Immature natural killer cell (primary cell): Measurements from ENCODE around the gene CNTN3. TPM values are rescaled to one million over a fixed set of nuclear protein-coding genes. Genes with fewer than 3 reads are reported as not detected.

Experiments
- DNase-seq, 3 donors: peaks; one replicate each; pipeline ENCODE4 v3.0.0; 2022; ENCODE audit warnings: mixed read lengths in 1 of 3
- H3K27ac Mint-ChIP-seq, 6 donors: one replicate each; pipeline ENCODE4 v1.8.0; 2020; ENCODE audit warnings: mixed read lengths in 6 of 6, mild to moderate bottlenecking in 5 of 6, inconsistent platforms in 4 of 6, moderate library complexity in 3 of 6
- H3K27me3 Mint-ChIP-seq, 3 donors: one replicate each; pipeline ENCODE4 v1.8.0; 2020 to 2021; ENCODE audit warnings: low read depth in 3 of 3, mild to moderate bottlenecking in 3 of 3, mixed read lengths in 3 of 3, moderate library complexity in 3 of 3, inconsistent platforms in 1 of 3
- H3K36me3 Mint-ChIP-seq, 3 donors: one replicate each; pipeline ENCODE4 v1.8.0; 2020; ENCODE audit warnings: mixed read lengths in 3 of 3, inconsistent platforms in 2 of 3, mild to moderate bottlenecking in 2 of 3
- H3K4me1 Mint-ChIP-seq, 2 donors: one replicate each; pipeline ENCODE4 v1.8.0; 2020; ENCODE audit warnings: inconsistent platforms in 2 of 2, mild to moderate bottlenecking in 2 of 2, mixed read lengths in 2 of 2, moderate library complexity in 1 of 2
- H3K4me3 Mint-ChIP-seq, 5 donors: one replicate each; pipeline ENCODE4 v1.8.0; 2020; ENCODE audit warnings: mild to moderate bottlenecking in 5 of 5, mixed read lengths in 5 of 5, inconsistent platforms in 3 of 5, moderate library complexity in 3 of 5
- H3K9me3 Mint-ChIP-seq, 6 donors: one replicate each; pipeline ENCODE4 v1.8.0; 2020; ENCODE audit warnings: mild to moderate bottlenecking in 6 of 6, mixed read lengths in 6 of 6, inconsistent platforms in 4 of 6, moderate library complexity in 3 of 6
- polyA plus RNA-seq, 3 donors: library from polyadenylated mRNA; unstranded; fragments of 300-500 nt; fragmentation: Illumina TruSeq; gene quantifications; one replicate each; pipeline ENCODE4 v1.2.3, GENCODE V29; 2021

CNTN3 gene
- polyA plus RNA-seq, 3 donors from 2014 or later: not detected

GRCh38 chr3:74599564-74599963 lies 14.9 kb downstream of the CNTN3 start:
- Mint-ChIP-seq H3K27ac (no peak overlapping the region), H3K9me3 (peaks cover 6 to 47% (median 13%) of the 10 kb centered on the region in 6 donors), H3K4me1 (no peaks in the 10 kb centered on the region), H3K36me3 (no peaks in the 10 kb centered on the region), H3K27me3 (peaks cover 0 to 3% (median 0%) of the 10 kb centered on the region in 3 donors), H3K4me3 (no peak overlapping the region)
- DNase-seq: no peak

DNA sequence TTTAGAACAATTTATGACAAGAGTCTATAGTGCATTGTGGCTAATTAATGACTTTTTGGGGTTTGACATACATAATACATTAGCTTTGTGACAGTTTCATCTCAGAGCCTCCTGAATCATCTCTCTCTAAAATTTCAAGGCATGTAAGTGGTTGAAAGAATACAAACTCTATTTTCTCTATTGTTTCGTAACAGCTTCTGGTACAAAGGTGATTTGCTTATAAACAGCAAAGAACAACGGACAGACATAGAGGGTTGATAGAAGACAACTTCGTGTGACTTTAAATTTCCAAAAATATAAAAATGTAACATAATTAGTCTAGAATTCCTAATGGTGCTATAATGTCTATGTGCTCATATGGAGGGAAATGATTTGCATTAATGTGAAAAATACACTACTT lies 21.3 kb downstream of the CNTN3 start:
- Mint-ChIP-seq H3K27me3 (no peaks in the 10 kb centered on the region), H3K27ac (no peak overlapping the region), H3K9me3 (peaks cover 2 to 37% (median 13%) of the 10 kb centered on the region in 6 donors), H3K36me3 (no peaks in the 10 kb centered on the region), H3K4me1 (no peaks in the 10 kb centered on the region), H3K4me3 (no peak overlapping the region)
- DNase-seq: no peak

DNA sequence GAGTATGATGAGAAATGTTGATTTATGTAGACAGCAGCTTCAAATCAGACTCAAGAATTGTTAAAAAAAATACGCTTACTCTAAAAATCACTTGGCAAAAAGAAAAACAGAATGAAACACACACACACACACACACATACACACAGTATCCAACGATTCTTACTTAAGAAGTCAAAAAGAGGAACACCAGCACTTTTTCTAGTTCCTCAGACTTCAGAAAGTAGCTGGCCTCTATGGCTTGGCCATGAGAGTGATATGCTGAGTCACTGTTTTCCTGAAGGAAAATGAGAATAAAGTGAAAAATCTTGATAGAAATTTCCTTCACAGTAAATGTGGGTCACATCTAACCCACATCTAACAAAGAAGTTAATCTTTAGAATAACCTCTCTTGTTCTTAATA lies 22.1 kb downstream of the CNTN3 start:
- H3K4me3 Mint-ChIP-seq: no peak overlapping the region
- H3K27me3 Mint-ChIP-seq: peaks cover 0 to under 1% (median 0%) of the 10 kb centered on the region in 3 donors
- no peaks in the 10 kb centered on the region for H3K36me3 Mint-ChIP-seq
- no peaks in the 10 kb centered on the region for H3K4me1 Mint-ChIP-seq
- H3K9me3 Mint-ChIP-seq: peaks cover 2 to 33% (median 13%) of the 10 kb centered on the region in 6 donors
- DNase-seq: no peak
- no peak overlapping the region for H3K27ac Mint-ChIP-seq

DNA sequence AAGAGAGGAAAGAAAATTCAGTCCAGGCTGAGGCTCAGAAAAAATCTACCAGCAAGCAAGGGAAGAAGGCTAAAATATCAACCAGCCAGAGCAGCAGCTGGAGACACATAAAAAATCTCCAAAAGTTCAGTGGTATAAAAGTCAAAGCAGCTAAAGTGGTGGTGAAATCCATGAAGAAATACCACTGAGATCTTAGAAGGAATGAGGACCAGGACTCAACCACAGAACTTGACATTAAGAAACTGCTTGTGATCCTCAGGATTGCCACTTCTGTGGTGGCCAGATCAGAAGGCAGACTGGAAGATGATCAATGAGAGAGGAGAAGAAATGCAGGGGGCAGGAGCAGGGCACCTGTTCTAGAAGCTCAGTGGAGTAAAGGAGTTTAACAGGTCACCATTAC lies 22.5 kb downstream of the CNTN3 start:
- H3K9me3 Mint-ChIP-seq: peaks cover 2 to 32% (median 13%) of the 10 kb centered on the region in 6 donors
- H3K4me3 Mint-ChIP-seq: no peak overlapping the region
- no peak overlapping the region for H3K27ac Mint-ChIP-seq

GRCh38 chr3:74591342-74591741 lies 23.1 kb downstream of the CNTN3 start:
- H3K36me3 Mint-ChIP-seq: no peaks in the 10 kb centered on the region
- no peaks in the 10 kb centered on the region for H3K4me1 Mint-ChIP-seq
- no peak overlapping the region for H3K4me3 Mint-ChIP-seq
- peaks cover 0 to 2% (median 0%) of the 10 kb centered on the region in 3 donors for H3K27me3 Mint-ChIP-seq
- H3K9me3 Mint-ChIP-seq: peaks cover 2 to 31% (median 9%) of the 10 kb centered on the region in 6 donors
- no peak overlapping the region for H3K27ac Mint-ChIP-seq
- DNase-seq: no peak

More for the DNA sequence above, 22.5 kb downstream of the CNTN3 start:
- H3K4me1 Mint-ChIP-seq: no peaks in the 10 kb centered on the region
- H3K36me3 Mint-ChIP-seq: no peaks in the 10 kb centered on the region
- H3K27me3 Mint-ChIP-seq: peaks cover 0 to 2% (median 0%) of the 10 kb centered on the region in 3 donors
- no peak for DNase-seq

DNA sequence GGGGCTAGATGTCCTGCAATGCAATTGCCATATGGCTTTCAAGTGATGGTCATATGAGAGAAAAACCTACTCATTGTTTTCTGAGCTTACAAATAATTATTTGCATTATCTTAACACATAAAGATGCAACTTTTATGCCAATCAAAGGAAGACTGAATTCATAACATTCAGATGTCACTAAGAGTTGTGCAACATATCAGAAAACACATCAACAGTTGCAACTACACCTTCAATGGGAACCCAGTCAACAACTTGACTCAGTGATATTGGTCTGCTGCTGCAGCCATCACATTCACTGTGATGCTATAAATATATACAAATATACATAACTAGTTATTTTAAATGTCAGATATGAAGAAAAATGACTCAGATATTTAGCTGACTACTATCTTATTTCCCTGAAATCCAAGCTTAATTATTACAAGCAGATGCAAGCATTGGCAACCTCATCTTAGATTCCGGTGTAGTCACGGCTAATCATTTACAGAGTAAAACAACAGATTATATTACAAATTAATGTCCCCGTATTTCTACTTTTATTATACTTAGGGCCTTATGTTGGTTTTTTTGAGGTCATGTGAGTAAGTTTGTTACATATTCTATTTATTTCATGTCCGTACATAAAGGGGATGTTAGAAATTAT lies 23.7 kb downstream of the CNTN3 start:
- no peaks in the 10 kb centered on the region for H3K36me3 Mint-ChIP-seq
- H3K9me3 Mint-ChIP-seq: peaks cover 2 to 36% (median 10%) of the 10 kb centered on the region in 6 donors
- H3K4me3 Mint-ChIP-seq: no peak overlapping the region
- no peaks in the 10 kb centered on the region for H3K4me1 Mint-ChIP-seq
- H3K27me3 Mint-ChIP-seq: peaks cover 0 to 2% (median 0%) of the 10 kb centered on the region in 3 donors
- no peak for DNase-seq
- H3K27ac Mint-ChIP-seq: no peak overlapping the region

- Mint-ChIP-seq H3K27ac (no peak overlapping the region), H3K36me3 (no peaks in the 10 kb centered on the region)
These were observed 29.7 kb downstream of the CNTN3 start for GRCh38 chr3:74584782-74585181.

GRCh38 chr3:74582982-74583381 lies 31.5 kb downstream of the CNTN3 start:
- no peaks in the 10 kb centered on the region for H3K36me3 Mint-ChIP-seq
- H3K27me3 Mint-ChIP-seq: peaks cover 0 to 2% (median 0%) of the 10 kb centered on the region in 3 donors
- no peak for DNase-seq
- peaks cover 2 to 29% (median 17%) of the 10 kb centered on the region in 6 donors for H3K9me3 Mint-ChIP-seq
- no peaks in the 10 kb centered on the region for H3K4me1 Mint-ChIP-seq
- H3K27ac Mint-ChIP-seq: no peak overlapping the region
- no peak overlapping the region for H3K4me3 Mint-ChIP-seq

More at GRCh38 chr3:74584782-74585181, 29.7 kb downstream of the CNTN3 start:
- peaks cover 2 to 29% (median 13%) of the 10 kb centered on the region in 6 donors for H3K9me3 Mint-ChIP-seq
- no peaks in the 10 kb centered on the region for H3K4me1 Mint-ChIP-seq
- H3K4me3 Mint-ChIP-seq: no peak overlapping the region
- DNase-seq: no peak
- peaks cover 0 to 2% (median 0%) of the 10 kb centered on the region in 3 donors for H3K27me3 Mint-ChIP-seq

- H3K36me3 Mint-ChIP-seq: no peaks in the 10 kb centered on the region
- no peaks in the 10 kb centered on the region for H3K4me1 Mint-ChIP-seq
- H3K9me3 Mint-ChIP-seq: peaks cover 6 to 42% (median 20%) of the 10 kb centered on the region in 6 donors
- no peak for DNase-seq
- H3K4me3 Mint-ChIP-seq: no peak overlapping the region
- H3K27me3 Mint-ChIP-seq: peaks cover 0 to 1% (median 0%) of the 10 kb centered on the region in 3 donors
- no peak overlapping the region for H3K27ac Mint-ChIP-seq
These were observed 38.6 kb downstream of the CNTN3 start for GRCh38 chr3:74575857-74576256.

- no peaks in the 10 kb centered on the region for H3K4me1 Mint-ChIP-seq
- H3K36me3 Mint-ChIP-seq: no peaks in the 10 kb centered on the region
- peaks cover 12 to 66% (median 22%) of the 10 kb centered on the region in 6 donors for H3K9me3 Mint-ChIP-seq
- peaks cover 0 to 1% (median 0%) of the 10 kb centered on the region in 3 donors for H3K27me3 Mint-ChIP-seq
- no peak overlapping the region for H3K4me3 Mint-ChIP-seq
- no peak overlapping the region for H3K27ac Mint-ChIP-seq
- no peak for DNase-seq
These were observed 43.3 kb downstream of the CNTN3 start for GRCh38 chr3:74571118-74571517.
